IPS-18c (cell line): ENCODE measurements around the gene SERTAD2.

Source experiments
- H3K4me3 ChIP-seq: 2 replicates; pipeline ENCODE4 v1.7.0; 2013; ENCODE audit warnings: low read depth, mild to moderate bottlenecking, low read length, moderate library complexity; ENCODE audit not compliant: insufficient read depth
- H3K9me3 ChIP-seq: one replicate; pipeline ENCODE4 v1.6.1; 2013; ENCODE audit warnings: mild to moderate bottlenecking, low read length, moderate library complexity; ENCODE audit not compliant: control insufficient read depth, insufficient read depth

The SERTAD2 gene

GRCh38 chr2:64586883-64587481 is 66.7 kb downstream of the SERTAD2 start:
- no peaks in the 10 kb centered on the region for H3K9me3 ChIP-seq
- no peak overlapping the region for H3K4me3 ChIP-seq

GRCh38 chr2:64586054-64586453 is 67.7 kb downstream of the SERTAD2 start:
- no peaks in the 10 kb centered on the region for H3K9me3 ChIP-seq
- no peak overlapping the region for H3K4me3 ChIP-seq

GRCh38 chr2:64582774-64583340 is 70.9 kb downstream of the SERTAD2 start:
- no peak overlapping the region for H3K4me3 ChIP-seq

GRCh38 chr2:64581777-64582539 is 71.8 kb downstream of the SERTAD2 start:
- Histone ChIP-seq H3K4me3 (no peak overlapping the region), H3K9me3 (no peaks in the 10 kb centered on the region)

More at GRCh38 chr2:64582774-64583340, 70.9 kb downstream of the SERTAD2 start:
- no peaks in the 10 kb centered on the region for H3K9me3 ChIP-seq
